ENCODE data around the gene ADAM19. TPM values are rescaled to one million over a fixed set of nuclear protein-coding genes. Genes with fewer than 3 reads are reported as not detected.

The ADAM19 gene
- polyA plus RNA-seq, 1 donor from 2014 or later, result 9.9 TPM

DNA sequence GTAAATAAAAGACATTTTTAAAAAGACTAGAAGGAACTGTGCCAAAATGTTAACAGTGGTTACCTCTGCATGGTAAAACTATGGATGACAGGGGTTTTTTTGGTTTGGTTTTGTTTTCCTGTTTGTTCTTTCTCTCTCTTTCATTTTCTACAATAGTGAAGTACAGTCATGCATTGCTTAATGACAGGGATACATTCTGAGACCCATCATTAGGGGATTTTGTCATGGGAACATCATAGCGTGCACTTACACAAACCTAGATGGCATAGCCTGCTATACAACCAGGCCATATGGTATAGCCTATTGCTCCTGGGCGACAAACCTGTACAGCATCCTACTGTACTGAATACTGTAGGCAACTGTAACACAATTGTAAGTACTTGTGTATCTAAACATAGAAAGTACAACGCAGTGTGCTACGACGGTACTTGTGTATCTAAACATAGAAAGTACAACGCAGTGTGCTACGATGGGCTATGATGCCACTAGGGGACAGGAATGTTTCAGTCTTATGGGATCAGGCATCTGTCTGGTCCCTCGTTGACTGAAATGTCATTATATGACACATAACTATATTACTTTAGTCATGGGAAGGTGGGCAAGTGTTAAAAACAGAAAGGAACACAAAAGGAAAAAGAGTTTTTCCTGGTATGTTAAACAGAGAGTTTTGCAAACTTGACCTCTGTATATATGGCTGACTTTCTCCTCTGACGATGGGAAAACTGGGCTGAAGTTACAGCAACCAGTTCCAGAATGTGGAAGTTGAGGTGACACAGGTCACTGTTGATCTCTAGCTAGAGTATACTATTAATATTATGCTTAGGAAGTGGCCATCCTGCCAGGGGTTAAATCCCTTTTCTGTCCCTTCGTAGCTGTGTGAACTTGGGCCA, 7.4 kb upstream of the ADAM19 start:
- Histone ChIP-seq H3K4me2 (ENCODE audit: low read length) (no peak overlapping the region), H4K20me1 (ENCODE audit: insufficient read depth) (no peaks in the 10 kb centered on the region), H3K79me2 (replicated peaks; ENCODE audit: insufficient read depth, low read length) (no peaks in the 10 kb centered on the region), H3K9me3 (ENCODE audit: low read length) (no peaks in the 10 kb centered on the region), H3F3A (ENCODE audit: insufficient read depth, low read length, poor library complexity, severe bottlenecking) (no peaks in the 10 kb centered on the region), H3K4me3 (ENCODE audit: low read length) (no peak overlapping the region), H2AFZ (ENCODE audit: low read depth, low read length) (no peak overlapping the region), H3K9me2 (ENCODE audit: insufficient read depth, low read length) (no peaks in the 10 kb centered on the region), H3K27ac (ENCODE audit: low read length) (no peak overlapping the region), H3K36me3 (ENCODE audit: insufficient read depth, low read length) (no peaks in the 10 kb centered on the region), H3K27me3 (ENCODE audit: insufficient read depth, low read depth, low read length) (no peaks in the 10 kb centered on the region), H3K9ac (ENCODE audit: low read length) (no peak overlapping the region)
- no peak for TF ChIP-seq SMC3 (conservative IDR thresholded peaks at IDR 0.05; ENCODE audit: poor library complexity)
- TF ChIP-seq TAF1 (IDR thresholded peaks at IDR 0.05; ENCODE audit: low read depth), result no peak
- TF ChIP-seq EP300 (conservative IDR thresholded peaks at IDR 0.05; ENCODE audit: poor library complexity, severe bottlenecking), result no peak
- no peak for TF ChIP-seq POLR2AphosphoS5 (IDR thresholded peaks at IDR 0.05)
- TF ChIP-seq MXI1 (conservative IDR thresholded peaks at IDR 0.05; ENCODE audit: poor library complexity, severe bottlenecking), result no peak
- TF ChIP-seq, protein P1, sequence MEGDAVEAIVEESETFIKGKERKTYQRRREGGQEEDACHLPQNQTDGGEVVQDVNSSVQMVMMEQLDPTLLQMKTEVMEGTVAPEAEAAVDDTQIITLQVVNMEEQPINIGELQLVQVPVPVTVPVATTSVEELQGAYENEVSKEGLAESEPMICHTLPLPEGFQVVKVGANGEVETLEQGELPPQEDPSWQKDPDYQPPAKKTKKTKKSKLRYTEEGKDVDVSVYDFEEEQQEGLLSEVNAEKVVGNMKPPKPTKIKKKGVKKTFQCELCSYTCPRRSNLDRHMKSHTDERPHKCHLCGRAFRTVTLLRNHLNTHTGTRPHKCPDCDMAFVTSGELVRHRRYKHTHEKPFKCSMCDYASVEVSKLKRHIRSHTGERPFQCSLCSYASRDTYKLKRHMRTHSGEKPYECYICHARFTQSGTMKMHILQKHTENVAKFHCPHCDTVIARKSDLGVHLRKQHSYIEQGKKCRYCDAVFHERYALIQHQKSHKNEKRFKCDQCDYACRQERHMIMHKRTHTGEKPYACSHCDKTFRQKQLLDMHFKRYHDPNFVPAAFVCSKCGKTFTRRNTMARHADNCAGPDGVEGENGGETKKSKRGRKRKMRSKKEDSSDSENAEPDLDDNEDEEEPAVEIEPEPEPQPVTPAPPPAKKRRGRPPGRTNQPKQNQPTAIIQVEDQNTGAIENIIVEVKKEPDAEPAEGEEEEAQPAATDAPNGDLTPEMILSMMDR (IDR thresholded peaks at IDR 0.05; ENCODE audit: poor library complexity, severe bottlenecking), result no peak
- TF ChIP-seq RAD21 (conservative IDR thresholded peaks at IDR 0.05), result no peak
- TF ChIP-seq, protein P2, sequence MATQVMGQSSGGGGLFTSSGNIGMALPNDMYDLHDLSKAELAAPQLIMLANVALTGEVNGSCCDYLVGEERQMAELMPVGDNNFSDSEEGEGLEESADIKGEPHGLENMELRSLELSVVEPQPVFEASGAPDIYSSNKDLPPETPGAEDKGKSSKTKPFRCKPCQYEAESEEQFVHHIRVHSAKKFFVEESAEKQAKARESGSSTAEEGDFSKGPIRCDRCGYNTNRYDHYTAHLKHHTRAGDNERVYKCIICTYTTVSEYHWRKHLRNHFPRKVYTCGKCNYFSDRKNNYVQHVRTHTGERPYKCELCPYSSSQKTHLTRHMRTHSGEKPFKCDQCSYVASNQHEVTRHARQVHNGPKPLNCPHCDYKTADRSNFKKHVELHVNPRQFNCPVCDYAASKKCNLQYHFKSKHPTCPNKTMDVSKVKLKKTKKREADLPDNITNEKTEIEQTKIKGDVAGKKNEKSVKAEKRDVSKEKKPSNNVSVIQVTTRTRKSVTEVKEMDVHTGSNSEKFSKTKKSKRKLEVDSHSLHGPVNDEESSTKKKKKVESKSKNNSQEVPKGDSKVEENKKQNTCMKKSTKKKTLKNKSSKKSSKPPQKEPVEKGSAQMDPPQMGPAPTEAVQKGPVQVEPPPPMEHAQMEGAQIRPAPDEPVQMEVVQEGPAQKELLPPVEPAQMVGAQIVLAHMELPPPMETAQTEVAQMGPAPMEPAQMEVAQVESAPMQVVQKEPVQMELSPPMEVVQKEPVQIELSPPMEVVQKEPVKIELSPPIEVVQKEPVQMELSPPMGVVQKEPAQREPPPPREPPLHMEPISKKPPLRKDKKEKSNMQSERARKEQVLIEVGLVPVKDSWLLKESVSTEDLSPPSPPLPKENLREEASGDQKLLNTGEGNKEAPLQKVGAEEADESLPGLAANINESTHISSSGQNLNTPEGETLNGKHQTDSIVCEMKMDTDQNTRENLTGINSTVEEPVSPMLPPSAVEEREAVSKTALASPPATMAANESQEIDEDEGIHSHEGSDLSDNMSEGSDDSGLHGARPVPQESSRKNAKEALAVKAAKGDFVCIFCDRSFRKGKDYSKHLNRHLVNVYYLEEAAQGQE (IDR thresholded peaks at IDR 0.05; ENCODE audit: borderline replicate concordance), result no peak
- no peak for TF ChIP-seq EZH2 (IDR thresholded peaks at IDR 0.05; ENCODE audit: borderline replicate concordance, insufficient read depth, low read length, poor library complexity, severe bottlenecking)

DNA sequence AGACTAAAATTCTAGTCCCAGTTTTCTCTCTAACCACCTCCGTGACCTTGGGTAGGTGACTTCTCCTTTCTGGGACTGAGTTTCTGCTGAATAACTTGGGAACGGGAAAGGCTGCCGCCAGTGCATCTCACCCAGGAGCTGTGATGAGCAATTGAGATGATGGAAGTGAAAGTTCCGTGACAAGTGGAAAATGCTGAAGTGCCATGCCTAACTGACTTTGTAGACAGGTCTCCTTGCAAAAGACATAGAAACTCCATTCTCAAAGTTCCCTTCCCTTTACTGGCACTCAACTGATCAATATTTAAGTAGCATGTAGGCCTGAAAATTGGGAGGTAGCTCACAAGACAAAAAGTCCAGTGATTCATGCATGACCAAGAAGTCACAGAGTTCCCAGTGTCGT, 6.3 kb upstream of the ADAM19 start:
- Histone ChIP-seq H3F3A (ENCODE audit: insufficient read depth, low read length, poor library complexity, severe bottlenecking) (no peaks in the 10 kb centered on the region), H3K36me3 (ENCODE audit: insufficient read depth, low read length) (no peaks in the 10 kb centered on the region), H3K27ac (ENCODE audit: low read length) (no peak overlapping the region), H3K4me2 (ENCODE audit: low read length) (no peak overlapping the region), H2AFZ (ENCODE audit: low read depth, low read length) (no peak overlapping the region), H3K9me3 (ENCODE audit: low read length) (no peaks in the 10 kb centered on the region), H3K9ac (ENCODE audit: low read length) (no peak overlapping the region), H3K79me2 (replicated peaks; ENCODE audit: insufficient read depth, low read length) (no peaks in the 10 kb centered on the region), H4K20me1 (ENCODE audit: insufficient read depth) (no peaks in the 10 kb centered on the region), H3K27me3 (ENCODE audit: insufficient read depth, low read depth, low read length) (no peaks in the 10 kb centered on the region), H3K4me3 (ENCODE audit: low read length) (no peak overlapping the region), H3K9me2 (ENCODE audit: insufficient read depth, low read length) (no peaks in the 10 kb centered on the region)
- no peak for TF ChIP-seq RAD21 (conservative IDR thresholded peaks at IDR 0.05)
- no peak for TF ChIP-seq POLR2AphosphoS5 (IDR thresholded peaks at IDR 0.05)
